GM20000 (cell line): Measurements from ENCODE around the gene MMP26.

Experiments
- DNase-seq: peaks from one replicate; pipeline ENCODE4 v3.0.0; 2012; ENCODE audit warnings: low spot score
- CTCF ChIP-seq: IDR thresholded peaks from 2 replicates; pipeline ENCODE4 v1.5.1; 2012; ENCODE audit warnings: mild to moderate bottlenecking, control low read depth; ENCODE audit errors: extremely low read depth, missing control alignments

Gene MMP26

GRCh38 chr11:4727171-4727570 is 22.6 kb downstream of the MMP26 start:
- DNase-seq, result no peak
- no peak for TF ChIP-seq CTCF

GRCh38 chr11:4740735-4741134 is 36.2 kb downstream of the MMP26 start:
- TF ChIP-seq CTCF, result no peak
- no peak for DNase-seq

- no peak for TF ChIP-seq CTCF
- DNase-seq, result no peak
Measured at GRCh38 chr11:4748438-4748837, 43.9 kb downstream of the MMP26 start.

GRCh38 chr11:4751201-4751600 is 46.6 kb downstream of the MMP26 start:
- DNase-seq, result no peak

More at GRCh38 chr11:4751201-4751600, 46.6 kb downstream of the MMP26 start:
- no peak for TF ChIP-seq CTCF
